H1 (cell line): ENCODE data around the gene KRT75.

Experiments used
- EZH2 ChIP-seq: fragments of 200-600 bp; sonication (generic); IDR thresholded peaks from 2 replicates; pipeline ENCODE4 v1.7.1; 2012; ENCODE audit warnings: low read depth, mild to moderate bottlenecking, moderate library complexity, low read length, inconsistent platforms; ENCODE audit not compliant: severe bottlenecking
- JUND ChIP-seq: IDR thresholded peaks from 2 replicates; pipeline ENCODE4 v1.6.1; 2011; ENCODE audit warnings: mild to moderate bottlenecking, improper control_type of control experiment, low read length
- KDM1A ChIP-seq: fragments of 200-600, 300-600 bp; sonication (generic); IDR thresholded peaks from 2 replicates; pipeline ENCODE4 v1.7.1; 2016; ENCODE audit warnings: mild to moderate bottlenecking, low read length, borderline replicate concordance
- NRF1 ChIP-seq: IDR thresholded peaks from 2 replicates; pipeline ENCODE4 v1.6.1; 2011; ENCODE audit warnings: mild to moderate bottlenecking, low read depth, low read length, improper control_type of control experiment
- POLR2A ChIP-seq, 2 experiments: IDR thresholded peaks; 1 replicate in 1 of 2; 2 replicates in 1 of 2; pipeline ENCODE4 v1.6.1; 2011; ENCODE audit warnings: low read depth in 2 of 2, low read length in 2 of 2, mild to moderate bottlenecking in 2 of 2; ENCODE audit errors: control extremely low read depth in 1 of 2
- POU5F1 ChIP-seq: IDR thresholded peaks from 2 replicates; pipeline ENCODE4 v1.6.1; 2011; ENCODE audit warnings: low read depth, mild to moderate bottlenecking, low read length, moderate library complexity
- RFX5 ChIP-seq: IDR thresholded peaks from 2 replicates; pipeline ENCODE4 v1.6.1; 2011; ENCODE audit warnings: low read depth, low read length, improper control_type of control experiment, borderline replicate concordance
- TAF7 ChIP-seq: optimal IDR thresholded peaks from 2 replicates; pipeline ENCODE3; 2011; ENCODE audit warnings: low read depth, mild to moderate bottlenecking, inconsistent platforms, low read length, moderate library complexity, borderline replicate concordance
- TF ChIP-seq, protein P1 (sequence below), 3 experiments: IDR thresholded peaks; 1 replicate in 2 of 3; 2 replicates in 1 of 3; pipeline versions ENCODE4 v1.5.1 to v1.6.1; 2011; ENCODE audit warnings: low read length in 3 of 3, mild to moderate bottlenecking in 3 of 3, inconsistent platforms in 2 of 3, low read depth in 1 of 3, moderate library complexity in 1 of 3; ENCODE audit not compliant: insufficient read depth in 1 of 3; ENCODE audit errors: control extremely low read depth in 1 of 3

DNA sequence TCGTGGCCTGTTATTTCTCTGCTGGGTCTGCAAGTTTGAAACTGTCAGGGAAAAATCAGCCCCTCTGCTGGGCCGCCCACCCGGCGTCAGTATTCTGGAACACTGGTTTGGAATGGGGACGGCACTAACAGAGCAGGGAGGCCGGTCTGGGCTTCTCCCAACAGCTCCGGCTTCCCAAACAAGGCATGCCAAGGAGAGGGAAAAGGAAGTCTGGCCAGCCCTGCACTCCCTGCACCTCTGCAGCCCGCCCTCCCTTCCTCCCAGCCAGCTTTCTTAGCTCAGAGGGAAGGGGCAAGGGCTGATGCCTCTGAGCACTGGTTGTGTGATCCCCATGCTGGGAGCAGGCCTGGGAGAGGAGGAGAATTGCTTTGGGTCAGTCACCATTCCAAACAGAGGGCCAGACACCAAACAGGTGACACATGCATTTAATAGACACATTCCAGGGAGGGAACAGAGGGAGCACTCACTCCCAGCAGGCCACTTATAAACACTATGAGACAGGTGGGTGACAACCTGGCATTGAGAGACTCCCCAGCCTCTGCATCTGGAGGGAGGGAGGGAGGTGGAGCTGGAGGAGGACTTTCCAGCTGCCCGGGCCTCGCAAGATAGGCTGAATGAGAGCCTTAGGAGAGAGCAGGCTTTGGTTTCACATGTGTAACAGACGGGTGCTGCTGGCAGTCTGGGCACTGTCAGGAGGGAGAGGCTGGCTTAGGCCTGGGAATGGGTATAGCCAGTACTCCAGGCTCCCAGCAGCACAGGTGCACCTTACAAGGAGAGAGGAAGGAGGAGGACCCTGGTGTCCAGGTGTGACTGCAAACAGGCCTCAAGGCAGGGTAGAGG, 10.3 kb downstream of the KRT75 start:
- TF ChIP-seq TAF7 (no peak), NRF1 (no peak), EZH2 (no peak), JUND (no peak), KDM1A (no peak), POU5F1 (no peak), RFX5 (no peak), POLR2A (IDR thresholded peaks at IDR 0.05; ENCODE audit: control extremely low read depth in 1 of 2, low read depth in 2 of 2, low read length in 2 of 2) (no peak)
- TF ChIP-seq, protein P1, sequence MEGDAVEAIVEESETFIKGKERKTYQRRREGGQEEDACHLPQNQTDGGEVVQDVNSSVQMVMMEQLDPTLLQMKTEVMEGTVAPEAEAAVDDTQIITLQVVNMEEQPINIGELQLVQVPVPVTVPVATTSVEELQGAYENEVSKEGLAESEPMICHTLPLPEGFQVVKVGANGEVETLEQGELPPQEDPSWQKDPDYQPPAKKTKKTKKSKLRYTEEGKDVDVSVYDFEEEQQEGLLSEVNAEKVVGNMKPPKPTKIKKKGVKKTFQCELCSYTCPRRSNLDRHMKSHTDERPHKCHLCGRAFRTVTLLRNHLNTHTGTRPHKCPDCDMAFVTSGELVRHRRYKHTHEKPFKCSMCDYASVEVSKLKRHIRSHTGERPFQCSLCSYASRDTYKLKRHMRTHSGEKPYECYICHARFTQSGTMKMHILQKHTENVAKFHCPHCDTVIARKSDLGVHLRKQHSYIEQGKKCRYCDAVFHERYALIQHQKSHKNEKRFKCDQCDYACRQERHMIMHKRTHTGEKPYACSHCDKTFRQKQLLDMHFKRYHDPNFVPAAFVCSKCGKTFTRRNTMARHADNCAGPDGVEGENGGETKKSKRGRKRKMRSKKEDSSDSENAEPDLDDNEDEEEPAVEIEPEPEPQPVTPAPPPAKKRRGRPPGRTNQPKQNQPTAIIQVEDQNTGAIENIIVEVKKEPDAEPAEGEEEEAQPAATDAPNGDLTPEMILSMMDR (IDR thresholded peaks at IDR 0.05; ENCODE audit: control extremely low read depth in 1 of 3, insufficient read depth in 1 of 3, low read depth in 1 of 3, low read length in 3 of 3): no peak
